SIG-M5 treated with dmso at 0.1 percent for 504 hours (cell line): ENCODE measurements around the gene BAIAP2L1.

Experiments
- DNase-seq: peaks from one replicate; lab custom pipeline; 2025; ENCODE audit not compliant: unreplicated experiment; lab: John Stamatoyannopoulos, UW

The BAIAP2L1 gene

DNA sequence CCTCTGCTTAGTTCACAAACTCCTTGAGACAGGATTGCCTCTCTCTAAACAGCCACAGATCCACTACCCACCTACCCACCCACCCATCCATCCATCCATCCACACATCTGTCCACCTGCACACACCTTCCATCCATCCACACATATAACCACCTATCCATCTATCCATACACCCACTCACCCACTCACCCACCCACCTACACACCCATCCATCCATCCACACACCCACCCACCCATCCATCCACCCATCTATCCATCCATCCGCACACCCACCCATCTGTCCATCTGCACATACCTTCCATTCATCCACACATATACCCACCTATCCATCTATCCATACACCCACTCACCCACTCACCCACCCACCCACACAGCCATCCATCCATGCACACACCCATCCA, 158.5 kb downstream of the BAIAP2L1 start:
- no peak for DNase-seq

GRCh38 chr7:98241674-98242241, 159.1 kb downstream of the BAIAP2L1 start:
- DNase-seq: no peak
